Measurements from ENCODE around the gene ASB6. TPM values are rescaled to one million over a fixed set of nuclear protein-coding genes. Genes with fewer than 3 reads are reported as not detected.

The ASB6 gene
- total and polyA plus RNA-seq, 4 donors, result 3.4 to 8.4 (median 6.2) TPM

GRCh38 chr9:129640086-129640870 is 1.7 kb downstream of the ASB6 start:
- 80% methylated on average over 25 of the region's 25 CpGs for whole genome bisulfite sequencing
- Histone ChIP-seq H3K9ac (ENCODE audit: low read depth in 1 of 2, low read length in 2 of 2) (no peak overlapping the region), H3K4me1 (ENCODE audit: control insufficient read depth in 4 of 4, insufficient read depth in 4 of 4, low read length in 3 of 4) (peaks cover 4 to 27% (median 21%) of the 10 kb centered on the region in 4 donors), H3K27me3 (ENCODE audit: control insufficient read depth in 4 of 4, insufficient read depth in 4 of 4, low read length in 3 of 4) (no peaks in the 10 kb centered on the region), H3K9me3 (ENCODE audit: control insufficient read depth in 4 of 4, low read length in 3 of 4) (no peaks in the 10 kb centered on the region), H3K4me3 (ENCODE audit: low read depth in 1 of 3, low read length in 3 of 3) (no peak overlapping the region), H3K27ac (ENCODE audit: low read depth in 1 of 2, low read length in 2 of 2) (no peak overlapping the region), H3K36me3 (ENCODE audit: control insufficient read depth in 4 of 4, insufficient read depth in 3 of 4, low read depth in 1 of 4, low read length in 3 of 4) (peaks cover 4 to 33% (median 12%) of the 10 kb centered on the region in 4 donors)
- DNase-seq (ENCODE audit: low spot score), result no peak
- no peak for TF ChIP-seq SP1 (IDR thresholded peaks at IDR 0.05)
- no peak for TF ChIP-seq FOXA2 (IDR thresholded peaks at IDR 0.05)
- TF ChIP-seq GABPA (IDR thresholded peaks at IDR 0.05 in 1 of 2, conservative IDR thresholded peaks at IDR 0.05 in 1 of 2), result no peak
- no peak for TF ChIP-seq JUND (IDR thresholded peaks at IDR 0.05)
- TF ChIP-seq NR2F2 (IDR thresholded peaks at IDR 0.05), result no peak
- no peak for TF ChIP-seq REST (IDR thresholded peaks at IDR 0.05)
- TF ChIP-seq HNF4A (conservative IDR thresholded peaks at IDR 0.05), result no peak
- TF ChIP-seq RXRA (IDR thresholded peaks at IDR 0.05), result no peak
- no peak for TF ChIP-seq ZBTB33 (IDR thresholded peaks at IDR 0.05)
- no peak for TF ChIP-seq FOXA1 (IDR thresholded peaks at IDR 0.05)
- TF ChIP-seq RAD21 (IDR thresholded peaks at IDR 0.05), result no peak
- no peak for TF ChIP-seq TAF1 (conservative IDR thresholded peaks at IDR 0.05)
- TF ChIP-seq CTCF (IDR thresholded peaks at IDR 0.05; ENCODE audit: low read depth, low read length, missing input control), result no peak
- no peak for TF ChIP-seq EGR1 (IDR thresholded peaks at IDR 0.05; ENCODE audit: low read depth in 2 of 2)
- TF ChIP-seq HNF4G (IDR thresholded peaks at IDR 0.05), result no peak
- no peak for TF ChIP-seq MAX (IDR thresholded peaks at IDR 0.05)
- no peak for TF ChIP-seq YY1 (IDR thresholded peaks at IDR 0.05)
- TF ChIP-seq ATF3 (IDR thresholded peaks at IDR 0.05), result no peak

All from liver (tissue), 9 donors.